ENCODE measurements around the gene OR3A2. TPM values are rescaled to one million over a fixed set of nuclear protein-coding genes. Genes with fewer than 3 reads are reported as not detected.
A peak's percentile ranks its signal among the peaks of the same experiment; 100 is the strongest.
"Not testable (repeated sequence)": the region's sequence is repeated elsewhere in the genome, so short reads cannot be mapped to it uniquely, and the experiment has no call there.

The OR3A2 gene
- total RNA-seq, 1 donor from 2014 or later = not detected

DNA sequence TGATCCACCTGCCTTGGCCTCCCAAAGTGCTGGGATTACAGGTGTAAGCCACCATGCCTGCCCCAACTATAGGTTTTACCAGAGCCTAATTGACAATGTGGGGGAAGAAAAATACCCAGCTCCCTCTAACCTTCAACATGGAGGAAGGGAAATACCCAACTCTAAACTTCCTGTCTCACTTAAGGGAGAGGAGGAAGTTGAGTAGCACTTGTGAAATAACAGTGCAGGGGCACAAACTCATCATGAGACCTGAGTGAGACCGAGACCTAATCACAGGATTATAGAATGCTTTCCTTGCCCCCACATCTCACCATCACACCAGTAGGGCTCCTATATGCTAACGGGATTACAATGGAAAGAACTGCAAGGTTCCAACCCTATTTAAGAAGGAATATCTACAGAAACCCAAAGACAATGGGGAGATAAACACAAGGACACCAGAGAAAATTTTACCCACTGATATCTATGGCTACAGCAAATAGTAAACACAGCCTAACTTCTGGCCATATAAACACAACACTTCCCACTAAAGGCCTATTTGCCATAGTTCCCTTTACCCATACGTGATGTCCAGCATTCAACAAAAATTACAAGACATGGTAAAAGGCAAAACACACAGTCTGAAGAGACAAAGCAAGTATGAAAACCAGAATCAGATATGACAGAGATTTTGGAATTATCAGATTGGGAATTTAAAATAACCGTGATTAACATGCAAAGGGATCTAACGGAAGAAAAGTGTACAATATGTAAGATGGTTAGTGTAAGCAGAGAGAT, 114.8 kb downstream of the OR3A2 start:
- TF ChIP-seq, protein P1, sequence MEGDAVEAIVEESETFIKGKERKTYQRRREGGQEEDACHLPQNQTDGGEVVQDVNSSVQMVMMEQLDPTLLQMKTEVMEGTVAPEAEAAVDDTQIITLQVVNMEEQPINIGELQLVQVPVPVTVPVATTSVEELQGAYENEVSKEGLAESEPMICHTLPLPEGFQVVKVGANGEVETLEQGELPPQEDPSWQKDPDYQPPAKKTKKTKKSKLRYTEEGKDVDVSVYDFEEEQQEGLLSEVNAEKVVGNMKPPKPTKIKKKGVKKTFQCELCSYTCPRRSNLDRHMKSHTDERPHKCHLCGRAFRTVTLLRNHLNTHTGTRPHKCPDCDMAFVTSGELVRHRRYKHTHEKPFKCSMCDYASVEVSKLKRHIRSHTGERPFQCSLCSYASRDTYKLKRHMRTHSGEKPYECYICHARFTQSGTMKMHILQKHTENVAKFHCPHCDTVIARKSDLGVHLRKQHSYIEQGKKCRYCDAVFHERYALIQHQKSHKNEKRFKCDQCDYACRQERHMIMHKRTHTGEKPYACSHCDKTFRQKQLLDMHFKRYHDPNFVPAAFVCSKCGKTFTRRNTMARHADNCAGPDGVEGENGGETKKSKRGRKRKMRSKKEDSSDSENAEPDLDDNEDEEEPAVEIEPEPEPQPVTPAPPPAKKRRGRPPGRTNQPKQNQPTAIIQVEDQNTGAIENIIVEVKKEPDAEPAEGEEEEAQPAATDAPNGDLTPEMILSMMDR (IDR thresholded peaks at IDR 0.05; ENCODE audit: insufficient read depth, low read length, severe bottlenecking) = no peak
- FAIRE-seq = no peak
- no peak for DNase-seq (ENCODE audit: low read depth)
- Histone ChIP-seq H3K27me3 (ENCODE audit: control insufficient read depth, insufficient read depth, low read length) (no peaks in the 10 kb centered on the region), H3K4me3 (ENCODE audit: low read depth, low read length) (no peak overlapping the region), H3K36me3 (ENCODE audit: control insufficient read depth, insufficient read depth, low read length) (no peaks in the 10 kb centered on the region)

DNA sequence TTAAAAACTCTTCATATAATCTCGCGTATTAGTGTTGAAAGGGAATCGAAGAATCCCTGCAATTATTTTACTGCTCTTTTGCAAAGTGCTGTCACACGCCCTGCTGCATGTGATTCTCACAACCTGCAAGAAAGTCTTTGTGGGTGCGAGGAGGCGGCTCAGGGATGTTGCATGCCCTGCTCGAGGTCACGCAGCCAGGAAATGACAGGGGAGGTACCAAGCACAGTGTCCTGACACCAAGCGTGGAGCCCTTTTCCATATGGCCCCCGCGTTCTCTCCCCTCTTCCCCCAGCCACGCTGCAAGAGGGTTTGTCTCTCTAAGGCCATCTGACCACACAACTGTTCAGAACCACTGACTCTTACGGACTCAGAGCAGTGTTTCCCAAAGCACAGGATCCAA, 125.5 kb downstream of the OR3A2 start:
- DNase-seq (ENCODE audit: low read depth) (no peak), FAIRE-seq (no peak)
- Histone ChIP-seq H3K4me3 (ENCODE audit: low read depth, low read length) (no peak overlapping the region), H3K27me3 (ENCODE audit: control insufficient read depth, insufficient read depth, low read length) (no peaks in the 10 kb centered on the region), H3K36me3 (ENCODE audit: control insufficient read depth, insufficient read depth, low read length) (no peaks in the 10 kb centered on the region)
- TF ChIP-seq, protein P1 (IDR thresholded peaks at IDR 0.05; ENCODE audit: insufficient read depth, low read length, severe bottlenecking) = no peak

DNA sequence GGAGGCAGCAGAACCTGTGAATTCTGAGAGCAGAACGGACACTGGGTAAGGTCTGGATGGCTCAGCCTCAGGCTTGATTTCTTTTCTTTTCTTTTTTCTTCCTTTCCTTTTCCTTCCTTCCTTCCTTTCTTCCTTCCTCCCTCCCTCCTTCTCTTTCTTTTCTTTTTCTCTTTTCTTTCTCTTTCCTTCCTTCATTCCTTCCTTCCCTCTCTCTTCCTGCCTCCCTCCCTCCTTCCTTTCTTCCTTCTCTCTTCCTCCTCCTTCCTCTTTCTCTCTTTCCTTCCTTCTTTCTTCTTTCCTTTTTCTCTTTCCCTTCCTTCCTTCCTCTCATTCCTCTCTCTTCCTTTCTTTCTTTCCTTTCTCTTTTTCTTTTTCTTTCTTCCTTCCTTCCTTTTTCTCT, 125.9 kb downstream of the OR3A2 start:
- DNase-seq (ENCODE audit: low read depth) (no peak), FAIRE-seq (no peak)
- no peaks in the 10 kb centered on the region for H3K36me3 ChIP-seq (ENCODE audit: control insufficient read depth, insufficient read depth, low read length)
- TF ChIP-seq, protein P1 (IDR thresholded peaks at IDR 0.05; ENCODE audit: insufficient read depth, low read length, severe bottlenecking) = no peak
- H3K4me3 ChIP-seq (ENCODE audit: low read depth, low read length) = no peak overlapping the region
- no peaks in the 10 kb centered on the region for H3K27me3 ChIP-seq (ENCODE audit: control insufficient read depth, insufficient read depth, low read length)

DNA sequence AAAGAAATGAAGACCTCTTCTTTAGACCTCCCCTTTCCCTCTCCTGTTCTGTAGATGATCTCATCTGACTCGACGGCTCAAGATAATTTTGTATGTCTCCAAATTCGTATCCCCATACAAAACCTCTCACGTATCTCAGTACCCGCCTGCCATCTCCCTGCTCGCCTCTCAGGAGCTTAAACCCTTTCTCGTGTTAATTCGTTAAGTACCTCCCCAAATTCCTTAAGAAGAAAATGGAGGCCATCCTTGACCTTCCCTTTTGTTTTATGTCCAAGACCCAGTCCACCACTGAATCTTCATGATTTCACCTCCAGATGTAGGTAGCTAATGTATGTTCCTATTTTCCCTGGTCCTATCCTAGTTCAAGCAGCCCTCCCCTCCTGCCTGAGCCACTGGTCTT, 129.5 kb downstream of the OR3A2 start:
- TF ChIP-seq, protein P1 (IDR thresholded peaks at IDR 0.05; ENCODE audit: insufficient read depth, low read length, severe bottlenecking) = no peak
- Histone ChIP-seq H3K27me3 (ENCODE audit: control insufficient read depth, insufficient read depth, low read length) (no peaks in the 10 kb centered on the region), H3K36me3 (ENCODE audit: control insufficient read depth, insufficient read depth, low read length) (no peaks in the 10 kb centered on the region), H3K4me3 (ENCODE audit: low read depth, low read length) (no peak overlapping the region)
- no peak for FAIRE-seq
- DNase-seq (ENCODE audit: low read depth) = no peak

DNA sequence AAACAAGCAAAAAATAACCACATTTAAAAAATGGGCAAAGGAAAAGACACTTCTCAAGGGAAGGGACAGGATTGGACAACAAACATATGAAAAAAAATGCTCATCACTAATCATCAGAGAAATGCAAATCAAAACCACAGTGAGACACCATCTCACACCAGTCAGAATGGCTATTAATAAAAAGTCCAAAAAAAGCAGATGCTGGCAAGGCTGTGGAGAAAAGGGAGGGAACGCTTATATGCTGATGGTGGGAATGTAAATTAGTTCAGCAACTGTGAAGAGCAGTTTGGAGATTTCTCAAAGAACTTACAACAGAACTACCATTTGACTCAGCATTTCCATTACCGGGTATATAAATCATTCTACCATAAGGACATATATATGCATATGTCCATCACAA, 137.1 kb downstream of the OR3A2 start:
- H3K36me3 ChIP-seq (ENCODE audit: control insufficient read depth, insufficient read depth, low read length); FAIRE-seq: not testable (repeated sequence)

DNA sequence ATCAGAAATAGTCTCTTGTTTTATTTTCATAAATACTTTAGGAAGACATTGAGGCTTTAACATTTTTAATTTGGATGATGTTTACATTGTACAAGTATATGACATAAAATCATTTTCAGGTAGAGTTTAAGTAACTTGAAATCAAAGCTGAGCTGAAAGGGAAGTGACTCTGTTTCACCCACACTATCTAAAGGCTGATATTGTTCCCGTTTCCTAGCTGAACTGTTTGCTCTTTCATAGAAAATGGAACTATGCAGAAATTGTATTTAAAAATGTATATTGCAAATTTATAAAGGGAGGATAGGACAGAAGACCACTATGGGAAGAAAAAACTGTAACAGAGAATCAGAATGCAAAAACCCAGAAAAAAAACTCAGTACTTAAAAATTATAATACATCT, 141.3 kb downstream of the OR3A2 start:
- FAIRE-seq; H3K36me3 ChIP-seq (ENCODE audit: control insufficient read depth, insufficient read depth, low read length); H3K4me3 ChIP-seq (ENCODE audit: low read depth, low read length); H3K27me3 ChIP-seq (ENCODE audit: control insufficient read depth, insufficient read depth, low read length); DNase-seq (ENCODE audit: low read depth): not testable (repeated sequence)

More for the DNA sequence above, 137.1 kb downstream of the OR3A2 start:
- not testable (repeated sequence) for DNase-seq (ENCODE audit: low read depth); H3K4me3 ChIP-seq (ENCODE audit: low read depth, low read length); H3K27me3 ChIP-seq (ENCODE audit: control insufficient read depth, insufficient read depth, low read length)

DNA sequence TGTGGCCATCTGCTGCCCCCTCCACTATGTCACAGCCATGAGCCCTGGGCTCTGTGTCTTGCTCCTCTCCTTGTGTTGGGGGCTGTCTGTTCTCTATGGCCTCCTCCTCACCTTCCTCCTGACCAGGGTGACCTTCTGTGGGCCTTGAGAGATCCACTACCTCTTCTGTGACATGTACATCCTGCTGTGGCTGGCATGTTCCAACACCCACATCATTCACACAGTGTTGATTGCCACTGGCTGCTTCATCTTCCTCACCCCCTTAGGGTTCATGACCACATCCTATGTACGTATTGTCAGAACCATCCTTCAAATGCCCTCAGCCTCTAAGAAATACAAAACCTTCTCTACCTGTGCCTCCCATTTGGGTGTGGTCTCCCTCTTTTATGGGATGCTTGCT, 145.1 kb downstream of the OR3A2 start:
- H3K36me3 ChIP-seq (ENCODE audit: control insufficient read depth, insufficient read depth, low read length); DNase-seq (ENCODE audit: low read depth); H3K4me3 ChIP-seq (ENCODE audit: low read depth, low read length); H3K27me3 ChIP-seq (ENCODE audit: control insufficient read depth, insufficient read depth, low read length): not testable (repeated sequence)
- peak; percentile 75 for FAIRE-seq

DNA sequence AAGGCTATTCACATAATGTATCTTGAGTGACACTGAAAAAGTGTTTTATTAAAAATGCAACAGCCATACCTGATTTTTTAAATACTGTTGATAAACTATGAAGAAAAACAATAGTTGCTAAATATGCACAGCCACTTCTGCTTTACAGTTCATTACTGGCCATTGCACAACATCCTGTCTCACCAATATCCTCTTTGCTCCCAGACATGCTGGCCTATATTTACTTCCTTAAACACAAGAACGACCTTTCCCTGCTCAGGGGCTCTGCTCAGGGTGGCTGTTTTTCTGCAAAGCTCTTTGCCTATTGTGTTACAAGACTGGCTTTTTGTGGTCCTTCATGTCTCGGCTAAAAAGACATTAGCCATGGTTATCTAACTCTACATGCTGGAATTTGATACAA, 147.4 kb downstream of the OR3A2 start:
- DNase-seq (ENCODE audit: low read depth) = peak; percentile 16
- not testable (repeated sequence) for FAIRE-seq; H3K36me3 ChIP-seq (ENCODE audit: control insufficient read depth, insufficient read depth, low read length); H3K4me3 ChIP-seq (ENCODE audit: low read depth, low read length); H3K27me3 ChIP-seq (ENCODE audit: control insufficient read depth, insufficient read depth, low read length)

DNA sequence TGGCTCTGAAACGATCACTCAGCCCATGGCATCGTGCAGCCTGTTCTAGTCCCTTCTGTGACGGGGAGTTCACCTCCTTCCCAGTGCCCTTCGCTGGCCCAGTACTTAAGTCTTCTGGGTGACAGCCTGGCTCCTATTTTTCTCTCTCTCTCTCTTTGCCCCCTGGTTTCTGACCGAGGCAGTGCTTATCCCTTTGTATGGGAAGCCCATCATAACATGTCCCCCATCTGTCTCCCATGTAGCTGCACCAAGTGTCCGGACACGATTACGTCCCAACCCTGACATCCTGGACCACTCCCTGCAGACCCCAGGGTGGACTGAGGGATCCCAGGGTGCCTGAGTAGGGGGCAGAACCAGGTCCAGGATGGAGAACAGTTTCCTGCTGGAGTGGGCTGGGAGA, 153.8 kb downstream of the OR3A2 start:
- peak; percentile 97 for FAIRE-seq
- not testable (repeated sequence) for H3K27me3 ChIP-seq (ENCODE audit: control insufficient read depth, insufficient read depth, low read length); H3K36me3 ChIP-seq (ENCODE audit: control insufficient read depth, insufficient read depth, low read length); H3K4me3 ChIP-seq (ENCODE audit: low read depth, low read length); DNase-seq (ENCODE audit: low read depth)
